ENCODE data around the gene ABCB1.

ABCB1 gene

DNA sequence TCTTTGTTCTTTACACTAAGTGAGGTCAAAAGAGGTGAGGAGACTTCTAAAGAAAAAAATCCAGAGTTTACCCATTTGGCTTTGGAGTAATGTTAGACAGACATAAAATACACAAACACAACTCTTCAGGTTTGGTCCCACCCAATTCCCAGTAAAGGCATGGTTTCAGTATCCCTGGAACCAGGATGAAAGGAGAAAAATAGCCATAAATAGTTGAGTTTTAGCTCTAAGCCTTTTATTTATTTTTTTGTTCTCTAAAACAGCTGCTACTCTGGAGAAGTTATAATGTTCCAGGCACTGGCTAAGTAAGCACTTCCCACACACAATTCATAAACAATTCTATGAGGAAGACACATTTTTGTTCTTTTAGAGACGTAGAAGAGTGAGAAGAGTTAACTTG is 4.0 kb downstream of the ABCB1 start:
- TF ChIP-seq, protein P1, sequence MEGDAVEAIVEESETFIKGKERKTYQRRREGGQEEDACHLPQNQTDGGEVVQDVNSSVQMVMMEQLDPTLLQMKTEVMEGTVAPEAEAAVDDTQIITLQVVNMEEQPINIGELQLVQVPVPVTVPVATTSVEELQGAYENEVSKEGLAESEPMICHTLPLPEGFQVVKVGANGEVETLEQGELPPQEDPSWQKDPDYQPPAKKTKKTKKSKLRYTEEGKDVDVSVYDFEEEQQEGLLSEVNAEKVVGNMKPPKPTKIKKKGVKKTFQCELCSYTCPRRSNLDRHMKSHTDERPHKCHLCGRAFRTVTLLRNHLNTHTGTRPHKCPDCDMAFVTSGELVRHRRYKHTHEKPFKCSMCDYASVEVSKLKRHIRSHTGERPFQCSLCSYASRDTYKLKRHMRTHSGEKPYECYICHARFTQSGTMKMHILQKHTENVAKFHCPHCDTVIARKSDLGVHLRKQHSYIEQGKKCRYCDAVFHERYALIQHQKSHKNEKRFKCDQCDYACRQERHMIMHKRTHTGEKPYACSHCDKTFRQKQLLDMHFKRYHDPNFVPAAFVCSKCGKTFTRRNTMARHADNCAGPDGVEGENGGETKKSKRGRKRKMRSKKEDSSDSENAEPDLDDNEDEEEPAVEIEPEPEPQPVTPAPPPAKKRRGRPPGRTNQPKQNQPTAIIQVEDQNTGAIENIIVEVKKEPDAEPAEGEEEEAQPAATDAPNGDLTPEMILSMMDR (conservative IDR thresholded peaks at IDR 0.05), result no peak
- TF ChIP-seq ZFX (IDR thresholded peaks at IDR 0.05), result no peak
- H3K27ac ChIP-seq, result no peak overlapping the region

DNA sequence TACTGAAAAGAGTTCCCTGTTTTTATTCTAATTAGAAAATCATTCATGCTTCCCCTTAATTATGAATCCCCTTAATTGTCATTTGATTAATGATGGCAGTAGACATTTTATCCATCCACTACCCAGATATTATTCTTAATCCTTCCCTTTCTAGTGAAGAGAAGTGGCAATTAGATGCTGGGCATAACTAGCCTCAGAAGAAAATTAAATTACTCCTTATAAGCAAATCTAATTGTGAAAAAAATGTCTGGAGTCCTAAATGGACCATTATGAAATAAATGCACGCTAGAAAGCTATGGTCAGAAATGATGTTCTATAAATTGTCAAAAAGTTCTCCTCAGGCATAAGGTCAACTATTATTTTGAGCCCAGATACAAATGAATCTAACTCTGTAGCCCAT is 4.5 kb downstream of the ABCB1 start:
- no peak for TF ChIP-seq ZFX (IDR thresholded peaks at IDR 0.05)
- TF ChIP-seq, protein P1 (conservative IDR thresholded peaks at IDR 0.05), result no peak
- no peak overlapping the region for H3K27ac ChIP-seq

DNA sequence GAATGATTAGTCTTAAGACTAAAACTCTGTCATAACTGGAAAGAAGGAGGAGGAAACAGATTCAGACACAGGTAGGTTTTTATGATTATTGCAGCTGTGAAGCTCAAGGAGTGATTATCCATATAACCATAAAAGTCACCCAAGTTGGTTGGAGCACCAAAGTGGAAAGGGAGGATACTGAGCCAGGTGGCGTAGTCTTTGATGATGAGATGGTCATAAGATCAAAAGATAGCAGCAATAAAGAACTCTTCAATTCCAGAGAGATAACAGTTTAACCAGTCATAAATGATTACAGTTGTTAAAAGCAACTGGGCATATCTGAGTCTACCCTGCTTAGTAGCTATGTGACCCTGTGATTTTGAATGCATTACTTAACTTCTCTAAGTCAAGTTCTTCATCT is 8.4 kb downstream of the ABCB1 start:
- TF ChIP-seq, protein P1 (conservative IDR thresholded peaks at IDR 0.05), result no peak
- TF ChIP-seq ZFX (IDR thresholded peaks at IDR 0.05), result no peak
- no peak overlapping the region for H3K27ac ChIP-seq

DNA sequence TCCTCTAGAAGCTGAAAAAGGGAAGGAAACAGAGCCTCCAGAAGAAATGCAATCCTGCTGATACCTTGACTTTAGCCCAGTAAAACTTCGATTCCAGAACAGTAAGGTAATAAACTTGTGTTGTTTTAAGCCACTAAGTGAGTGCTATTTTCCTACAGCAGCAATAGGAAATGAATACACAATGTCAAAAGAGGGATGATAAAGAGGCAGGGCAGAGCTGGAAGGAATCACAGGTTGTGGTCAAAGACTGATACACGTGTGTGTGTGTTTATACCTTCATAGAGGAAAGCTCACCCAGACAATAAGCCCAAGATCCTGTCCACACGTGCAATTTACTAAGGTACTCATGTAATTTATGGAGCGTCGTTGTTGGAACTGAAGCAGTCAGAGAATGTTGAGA is 9.5 kb downstream of the ABCB1 start:
- no peak for TF ChIP-seq ZFX (IDR thresholded peaks at IDR 0.05)
- TF ChIP-seq, protein P1 (conservative IDR thresholded peaks at IDR 0.05), result no peak
- H3K27ac ChIP-seq, result no peak overlapping the region

DNA sequence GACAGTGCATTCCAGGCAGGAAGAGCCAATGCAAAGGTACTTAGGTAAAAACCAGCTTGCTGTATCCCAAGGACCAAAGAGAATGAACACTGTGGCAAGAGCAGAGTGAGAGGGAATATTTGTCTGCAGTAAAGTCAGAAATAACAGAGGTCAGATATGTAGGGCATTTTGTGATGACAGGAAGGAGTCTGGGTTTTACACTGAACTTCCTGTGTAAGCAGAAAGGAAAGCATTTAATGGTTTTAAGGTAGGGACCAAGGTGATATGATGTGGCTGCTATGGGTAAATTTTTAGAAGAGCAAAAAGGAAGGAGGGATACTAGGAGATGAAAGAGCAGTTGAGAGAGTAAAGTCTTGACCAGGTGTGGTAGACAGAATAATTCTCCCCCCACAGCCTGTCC is 10.1 kb downstream of the ABCB1 start:
- no peak overlapping the region for H3K27ac ChIP-seq
- no peak for TF ChIP-seq ZFX (IDR thresholded peaks at IDR 0.05)
- TF ChIP-seq, protein P1 (conservative IDR thresholded peaks at IDR 0.05), result no peak

DNA sequence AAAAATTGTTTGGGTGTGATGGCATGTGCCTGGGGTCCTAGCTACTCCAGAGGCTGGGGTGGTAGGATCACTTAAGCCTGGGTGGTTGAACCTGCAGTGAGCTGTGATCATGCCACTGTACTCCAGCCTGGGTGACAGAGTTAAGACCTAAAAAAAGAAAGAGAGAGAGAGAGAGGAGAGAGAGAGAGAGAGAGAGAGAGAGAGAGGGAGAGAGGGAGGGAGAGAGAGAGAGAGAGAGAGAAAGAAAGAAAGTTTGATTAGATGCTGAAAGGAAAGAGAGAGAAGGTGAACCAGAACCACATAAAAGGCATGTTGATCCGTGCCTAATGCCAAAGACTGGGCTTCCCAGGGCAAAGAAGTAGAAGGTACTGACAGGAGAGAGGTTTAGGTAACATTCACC is 11.1 kb downstream of the ABCB1 start:
- H3K27ac ChIP-seq, result no peak overlapping the region
- no peak for TF ChIP-seq ZFX (IDR thresholded peaks at IDR 0.05)
- TF ChIP-seq, protein P1 (conservative IDR thresholded peaks at IDR 0.05), result no peak

DNA sequence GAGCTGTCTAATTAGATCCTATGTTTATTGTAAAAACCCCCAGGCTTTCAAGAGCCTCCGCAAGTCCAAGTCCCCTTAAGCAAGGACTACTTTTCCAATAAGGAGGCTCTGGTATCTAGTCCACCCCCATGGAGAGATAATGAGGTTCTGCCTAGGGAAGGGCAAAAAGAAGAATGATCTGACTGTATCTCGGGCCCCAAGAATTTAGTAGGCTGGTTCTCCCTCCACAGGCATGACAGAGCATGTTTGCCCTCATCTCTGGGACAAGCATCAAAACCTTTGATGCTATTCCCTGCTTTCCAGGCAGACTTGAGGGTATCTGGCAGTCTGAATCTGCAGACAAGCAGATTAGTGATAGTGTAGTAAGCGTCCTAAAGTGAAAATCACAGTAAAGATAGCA is 19.0 kb downstream of the ABCB1 start:
- TF ChIP-seq, protein P1 (conservative IDR thresholded peaks at IDR 0.05), result no peak
- TF ChIP-seq ZFX (IDR thresholded peaks at IDR 0.05), result no peak
- H3K27ac ChIP-seq, result no peak overlapping the region

Measured in C4-2B (cell line).